ES-I3 (cell line): ENCODE data around the gene EIF1B.

Experiments used
- H3K36me3 ChIP-seq: 2 replicates; pipeline ENCODE4 v1.6.1; 2013; ENCODE audit warnings: mild to moderate bottlenecking, low read length, control low read depth, moderate library complexity; ENCODE audit not compliant: insufficient read depth
- H3K4me1 ChIP-seq: 2 replicates; pipeline ENCODE4 v1.6.1; 2013; ENCODE audit warnings: mild to moderate bottlenecking, control low read depth, low read length; ENCODE audit not compliant: insufficient read depth
- H3K9ac ChIP-seq: 2 replicates; pipeline ENCODE4 v1.6.1; 2013; ENCODE audit warnings: low read depth, mild to moderate bottlenecking, low read length, moderate library complexity
- H3K9me3 ChIP-seq: 2 replicates; pipeline ENCODE4 v1.6.1; 2013; ENCODE audit warnings: mild to moderate bottlenecking, low read length, moderate library complexity; ENCODE audit not compliant: control insufficient read depth, insufficient read depth

EIF1B gene

DNA sequence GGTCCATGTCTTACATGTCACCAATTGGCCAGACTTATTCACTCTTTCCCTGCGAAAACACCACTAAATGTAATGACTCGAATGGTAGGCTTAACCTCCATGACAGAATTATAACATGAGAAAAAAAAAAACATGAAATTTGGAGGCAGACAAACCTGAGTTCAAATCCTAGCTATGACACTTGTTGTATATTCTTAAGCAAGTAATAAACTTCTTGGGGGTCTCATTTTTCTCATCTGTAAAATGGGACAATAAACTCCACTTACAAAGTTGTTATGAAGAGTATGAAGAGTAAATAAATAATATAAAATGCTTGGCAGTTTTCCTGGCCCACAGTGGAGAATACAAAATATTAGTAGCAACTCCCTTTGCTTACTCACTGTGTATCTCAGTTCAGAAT, 11.4 kb upstream of the EIF1B start:
- Histone ChIP-seq H3K9me3 (no peaks in the 10 kb centered on the region), H3K36me3 (no peaks in the 10 kb centered on the region), H3K9ac (no peak overlapping the region), H3K4me1 (peaks cover 5% of the 10 kb centered on the region)

DNA sequence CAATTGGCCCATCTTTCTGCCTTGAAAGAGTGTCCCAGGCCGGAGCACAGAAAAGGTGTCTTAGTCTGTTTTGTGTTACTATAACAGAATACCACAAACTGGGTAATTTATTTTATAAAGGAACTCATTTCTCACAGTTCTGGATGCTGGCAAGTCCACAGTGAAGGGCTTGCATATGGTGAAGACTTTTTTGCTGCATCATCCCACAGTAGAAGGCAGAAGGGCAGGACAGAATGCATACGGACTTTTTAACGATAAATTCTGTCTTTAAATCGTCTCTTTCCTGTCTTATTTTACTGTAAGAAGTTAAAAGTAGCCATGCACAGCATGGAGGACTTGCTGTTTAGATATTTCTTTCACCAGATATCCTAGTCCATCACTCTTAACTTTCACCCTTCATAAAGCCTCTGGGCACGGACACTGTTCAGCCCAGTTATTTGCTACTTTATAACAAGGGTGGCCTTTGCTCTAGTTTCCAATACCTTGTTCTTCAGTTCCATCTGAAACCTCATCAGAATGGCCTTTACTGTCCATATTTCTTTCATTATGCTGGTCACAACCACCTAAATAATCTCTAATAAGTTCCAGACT, 10.3 kb upstream of the EIF1B start:
- H3K9ac ChIP-seq, result no peak overlapping the region
- no peaks in the 10 kb centered on the region for H3K4me1 ChIP-seq
- no peaks in the 10 kb centered on the region for H3K9me3 ChIP-seq
- no peaks in the 10 kb centered on the region for H3K36me3 ChIP-seq

GRCh38 chr3:40299721-40300335, 9.7 kb upstream of the EIF1B start:
- no peaks in the 10 kb centered on the region for H3K4me1 ChIP-seq
- H3K9me3 ChIP-seq, result no peaks in the 10 kb centered on the region
- no peak overlapping the region for H3K9ac ChIP-seq
- H3K36me3 ChIP-seq, result no peaks in the 10 kb centered on the region

DNA sequence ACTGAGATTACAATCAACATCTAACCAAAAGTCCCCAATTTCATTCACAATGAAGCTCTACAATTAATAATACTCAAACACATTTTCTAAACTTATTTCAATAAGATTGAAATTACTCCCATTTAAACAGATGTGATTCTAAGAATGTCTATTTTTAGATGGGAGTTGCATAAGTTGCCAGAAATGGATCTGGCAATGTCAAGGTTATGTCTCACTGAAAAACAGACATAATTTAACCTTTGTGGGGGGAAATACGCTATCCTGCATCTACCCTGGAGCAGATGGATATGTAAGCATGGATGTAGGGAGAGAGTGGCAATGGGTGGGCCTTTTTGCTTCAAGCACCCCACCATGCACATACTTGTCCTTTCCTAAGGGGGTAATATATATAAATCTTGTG, 6.7 kb upstream of the EIF1B start:
- Histone ChIP-seq H3K36me3 (no peaks in the 10 kb centered on the region), H3K9me3 (no peaks in the 10 kb centered on the region), H3K4me1 (no peaks in the 10 kb centered on the region), H3K9ac (no peak overlapping the region)

- Histone ChIP-seq H3K9me3 (no peaks in the 10 kb centered on the region), H3K36me3 (no peaks in the 10 kb centered on the region), H3K4me1 (no peaks in the 10 kb centered on the region), H3K9ac (no peak overlapping the region)
These were observed 5.2 kb upstream of the EIF1B start for GRCh38 chr3:40304352-40304751.

- Histone ChIP-seq H3K36me3 (peaks cover 2% of the 10 kb centered on the region), H3K9me3 (no peaks in the 10 kb centered on the region), H3K4me1 (no peaks in the 10 kb centered on the region), H3K9ac (no peak overlapping the region)
These were observed 3.2 kb upstream of the EIF1B start for GRCh38 chr3:40306336-40306735.

GRCh38 chr3:40307176-40307575, 2.3 kb upstream of the EIF1B start:
- Histone ChIP-seq H3K9ac (no peak overlapping the region), H3K9me3 (no peaks in the 10 kb centered on the region), H3K36me3 (peaks cover 8% of the 10 kb centered on the region), H3K4me1 (no peaks in the 10 kb centered on the region)

GRCh38 chr3:40308725-40309417, 636 bp upstream of the EIF1B start:
- Histone ChIP-seq H3K36me3 (peaks cover 8% of the 10 kb centered on the region), H3K9ac (peak overlapping the region; percentile 84), H3K4me1 (no peaks in the 10 kb centered on the region), H3K9me3 (no peaks in the 10 kb centered on the region)

DNA sequence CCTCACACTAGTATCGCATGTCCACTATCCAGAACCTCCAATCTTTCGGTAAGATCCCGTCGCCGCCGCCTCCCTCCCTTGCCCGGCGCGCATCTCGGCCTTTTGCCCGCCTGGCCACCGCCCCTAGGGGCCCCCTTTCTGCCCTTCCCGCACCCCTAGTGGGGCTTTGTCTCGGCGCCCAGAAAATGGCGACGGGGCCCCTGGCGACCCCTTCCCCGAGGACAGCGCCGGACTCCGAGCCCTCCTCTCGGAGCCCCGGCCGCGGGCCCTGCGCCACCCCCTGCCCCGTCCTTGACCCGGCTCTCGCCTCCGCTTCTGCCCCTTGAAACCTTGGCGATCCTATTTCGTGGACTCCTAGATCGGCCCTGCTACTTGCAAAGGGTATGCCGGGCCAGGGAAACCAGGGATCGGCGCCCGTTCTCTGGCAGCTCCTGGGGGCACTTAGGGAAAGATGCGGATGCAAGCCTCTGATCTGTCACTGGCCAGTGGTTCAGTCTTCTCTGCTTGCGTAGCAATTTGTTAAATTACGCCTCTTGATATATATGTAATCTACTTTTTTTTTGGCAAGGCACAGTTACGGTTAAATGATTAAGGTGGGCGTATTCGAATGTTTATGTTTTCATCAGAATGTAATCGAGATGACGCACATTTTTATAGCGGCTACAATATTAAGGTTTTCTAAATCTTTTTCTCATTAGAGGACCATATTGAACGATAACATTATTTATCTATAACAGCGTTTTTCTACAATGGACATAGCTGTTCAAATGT, 603 bp downstream of the EIF1B start:
- no peaks in the 10 kb centered on the region for H3K9me3 ChIP-seq
- H3K4me1 ChIP-seq, result no peaks in the 10 kb centered on the region
- peaks cover 8% of the 10 kb centered on the region for H3K36me3 ChIP-seq

DNA sequence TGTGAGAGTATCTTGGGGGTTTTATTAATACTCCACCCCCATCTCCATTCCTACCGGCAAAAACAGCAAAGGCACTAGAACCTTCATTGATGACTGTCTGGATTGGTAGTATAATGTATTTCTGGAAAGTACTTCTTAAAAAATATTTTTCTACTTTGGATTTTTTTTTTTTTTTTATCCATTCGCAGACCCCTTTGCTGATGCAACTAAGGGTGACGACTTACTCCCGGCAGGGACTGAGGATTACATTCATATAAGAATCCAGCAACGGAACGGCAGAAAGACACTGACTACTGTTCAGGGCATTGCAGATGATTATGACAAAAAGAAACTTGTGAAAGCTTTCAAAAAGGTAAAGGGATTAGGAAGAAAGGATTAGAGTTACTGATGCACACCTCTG, 1.2 kb downstream of the EIF1B start:
- H3K4me1 ChIP-seq, result no peaks in the 10 kb centered on the region
- H3K9me3 ChIP-seq, result no peaks in the 10 kb centered on the region
- H3K9ac ChIP-seq, result peak overlapping the region; percentile 91
- H3K36me3 ChIP-seq, result peaks cover 8% of the 10 kb centered on the region

More for the DNA sequence above, 603 bp downstream of the EIF1B start:
- peak overlapping the region; percentile 91 for H3K9ac ChIP-seq

- Histone ChIP-seq H3K36me3 (peaks cover 8% of the 10 kb centered on the region), H3K9ac (no peak overlapping the region), H3K4me1 (no peaks in the 10 kb centered on the region), H3K9me3 (no peaks in the 10 kb centered on the region)
These were observed 3.2 kb downstream of the EIF1B start for GRCh38 chr3:40312661-40313226.

DNA sequence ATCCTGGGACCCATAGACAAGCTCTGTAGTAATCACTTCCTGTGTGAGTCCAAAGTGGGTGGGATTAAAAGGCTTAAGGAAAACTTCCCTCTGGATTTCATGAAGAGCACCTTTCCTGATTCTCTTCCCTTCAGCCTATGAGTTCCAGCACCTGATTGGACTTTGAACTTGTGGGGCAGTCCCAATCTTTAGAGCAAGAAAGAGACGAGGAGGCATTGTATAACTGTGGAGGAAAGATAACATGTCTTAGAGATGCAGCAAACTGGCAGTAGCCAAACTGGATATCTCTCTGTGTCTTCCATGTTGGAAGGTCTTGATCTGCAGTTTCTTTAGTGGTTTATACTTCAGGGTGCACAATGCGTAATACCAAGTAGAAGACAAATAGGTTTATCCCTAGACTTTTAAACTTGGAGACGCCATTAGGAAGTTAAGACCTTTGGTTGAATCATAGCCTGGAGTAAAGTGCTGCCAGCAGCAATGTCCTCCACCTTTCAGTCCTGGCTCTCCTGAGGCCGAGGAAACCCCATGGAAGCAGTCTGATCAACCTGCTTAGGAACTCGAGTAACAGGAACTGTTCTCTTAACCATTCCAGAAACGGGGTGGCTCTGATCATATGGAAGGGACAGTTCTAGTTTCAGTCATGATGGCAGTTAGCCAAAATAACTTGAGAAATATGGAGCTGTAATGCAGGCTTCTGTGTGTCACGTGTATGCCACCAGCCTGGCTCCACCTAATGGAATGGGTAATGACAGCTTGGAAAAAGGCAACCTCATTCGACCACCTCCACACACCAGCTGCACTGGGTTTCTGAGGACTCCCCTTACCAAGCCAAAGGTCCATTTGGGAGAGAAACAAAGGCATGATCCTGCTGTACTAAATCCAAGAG, 4.7 kb downstream of the EIF1B start:
- Histone ChIP-seq H3K36me3 (peaks cover 8% of the 10 kb centered on the region), H3K4me1 (no peaks in the 10 kb centered on the region), H3K9me3 (no peaks in the 10 kb centered on the region), H3K9ac (no peak overlapping the region)

DNA sequence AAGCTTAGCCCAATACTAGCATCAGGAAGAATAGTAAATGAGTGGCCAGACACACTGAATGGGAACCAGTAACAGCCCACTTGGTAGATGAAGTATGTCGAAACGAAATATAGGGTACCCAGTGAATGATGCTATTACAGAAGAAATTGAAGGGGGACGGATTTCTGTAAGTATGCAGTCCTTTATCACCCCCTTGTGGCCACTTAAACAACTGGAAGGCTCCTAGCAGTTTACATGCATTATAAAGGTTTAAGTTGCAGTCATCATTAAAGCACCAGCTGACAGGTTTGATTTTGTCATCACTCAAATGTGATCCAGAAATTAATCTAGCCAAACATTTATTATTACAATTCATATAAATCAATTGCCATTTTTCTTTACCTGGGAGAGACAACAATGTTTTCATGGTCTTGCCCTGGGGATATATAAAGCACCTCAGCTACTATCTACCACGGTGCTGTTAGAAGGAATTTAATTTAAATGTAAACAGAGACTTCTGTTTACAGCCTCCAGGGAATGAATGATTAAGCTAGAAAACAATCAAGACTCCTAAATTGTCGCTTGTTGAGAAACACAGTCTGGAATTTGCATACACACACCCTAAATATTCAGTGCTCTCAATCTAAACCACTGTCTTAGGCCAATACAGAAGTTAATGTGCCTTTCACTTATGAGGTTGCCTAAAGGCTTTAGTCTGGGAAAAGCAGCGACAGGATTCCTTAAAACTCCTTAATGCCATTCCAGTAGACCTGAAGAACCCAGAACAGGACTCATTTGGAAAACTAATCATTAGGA, 7.8 kb downstream of the EIF1B start:
- Histone ChIP-seq H3K36me3 (no peaks in the 10 kb centered on the region; the same call in 1 of the 2 replicates), H3K9ac (no peak overlapping the region), H3K4me1 (no peaks in the 10 kb centered on the region), H3K9me3 (no peaks in the 10 kb centered on the region)
